B cell (primary cell): ENCODE results near the gene FNDC3A. TPM values are rescaled to one million over a fixed set of nuclear protein-coding genes. Genes with fewer than 3 reads are reported as not detected.

Experiments
- ATAC-seq: fragments of 200-7000 bp; cut with Tn5 transposase; one replicate; pipeline ENCODE4 v1.10.0; 2021; ENCODE audit warnings: low read depth, mild to moderate bottlenecking, moderate number of reproducible peaks, moderate library complexity
- CTCF ChIA-PET: fragments of 350-600 bp; sonication (Branson Sonifier 250); formaldehyde crosslinking; loops from one replicate; lab custom pipeline; 2021; ENCODE audit warnings: antibody characterized with exemption, inconsistent platforms; lab: Charles Lee
- POLR2A ChIA-PET: fragments of 350-600 bp; sonication (Branson Sonifier 250); formaldehyde crosslinking; loops from one replicate; lab custom pipeline; 2021; ENCODE audit warnings: antibody characterized with exemption; lab: Charles Lee
- DNase-seq: peaks from one replicate; pipeline ENCODE4 v3.0.0; 2013
- H2AFZ ChIP-seq: 2 replicates; pipeline ENCODE4 v1.6.1; 2012; ENCODE audit warnings: mild to moderate bottlenecking, low read depth, low read length; ENCODE audit not compliant: insufficient read depth, poor library complexity, severe bottlenecking
- H3K27ac ChIP-seq, 2 donors: 1 replicate in 1 of 2; 2 replicates in 1 of 2; pipeline ENCODE4 v1.5.1; 2012 to 2013; ENCODE audit warnings: low read length in 2 of 2, mild to moderate bottlenecking in 2 of 2, moderate library complexity in 1 of 2
- H3K27me3 ChIP-seq, 4 experiments: fragments of 200-600 bp in 1 of 4; sonication (generic) in 1 of 4; replicated peaks in 1 of 4; 1 replicate in 2 of 4; 2 replicates in 2 of 4; pipeline versions ENCODE4 v1.6.1 to v1.7.0; 2013 to 2016; ENCODE audit warnings: low read length in 3 of 4, mild to moderate bottlenecking in 2 of 4, mixed read lengths in 1 of 4, moderate library complexity in 1 of 4; ENCODE audit not compliant: insufficient read depth in 4 of 4, control insufficient read depth in 3 of 4; ENCODE audit errors: control extremely low read depth in 1 of 4
- H3K36me3 ChIP-seq, 2 experiments: replicated peaks in 1 of 2; 1 replicate in 1 of 2; 2 replicates in 1 of 2; pipeline versions ENCODE4 v1.6.1 to v1.7.1; 2013; ENCODE audit warnings: low read length in 1 of 2; ENCODE audit not compliant: insufficient read depth in 2 of 2, control insufficient read depth in 1 of 2; ENCODE audit errors: control extremely low read depth in 1 of 2, extremely low read depth in 1 of 2
- H3K4me1 ChIP-seq, 2 donors: fragments of 200-600 bp in 1 of 2; sonication (generic) in 1 of 2; 1 replicate in 1 of 2; 2 replicates in 1 of 2; pipeline versions ENCODE4 v1.5.1 to v1.6.1; 2013 to 2017; ENCODE audit warnings: low read length in 2 of 2; ENCODE audit not compliant: control insufficient read depth in 2 of 2, insufficient read depth in 2 of 2
- H3K4me2 ChIP-seq: replicated peaks from 2 replicates; pipeline ENCODE3; 2012; ENCODE audit warnings: mild to moderate bottlenecking, low read depth, low read length; ENCODE audit not compliant: poor library complexity, severe bottlenecking
- H3K4me3 ChIP-seq, 5 experiments: fragments of 200-600 bp in 1 of 5; sonication (generic) in 1 of 5; 1 replicate in 3 of 5; 2 replicates in 2 of 5; pipeline versions ENCODE4 v1.5.1 to v1.7.0; 2011 to 2016; ENCODE audit warnings: low read length in 4 of 5, mild to moderate bottlenecking in 4 of 5, low read depth in 2 of 5, control low read depth in 1 of 5, moderate library complexity in 1 of 5; ENCODE audit not compliant: insufficient read depth in 1 of 5; ENCODE audit errors: control extremely low read depth in 1 of 5, extremely low read depth in 1 of 5
- H3K79me2 ChIP-seq: fragments of 200-600 bp; sonication (generic); one replicate; pipeline ENCODE4 v1.6.0; 2016; ENCODE audit warnings: low read length; ENCODE audit not compliant: control insufficient read depth, insufficient read depth
- H3K9ac ChIP-seq: fragments of 200-600 bp; sonication (generic); 2 replicates; pipeline ENCODE4 v1.6.1; 2017; ENCODE audit warnings: mild to moderate bottlenecking, low read length, moderate library complexity
- H3K9me3 ChIP-seq, 3 donors: one replicate each; pipeline versions ENCODE4 v1.6.1 to v1.7.1; 2013; ENCODE audit warnings: low read length in 2 of 3; ENCODE audit not compliant: control insufficient read depth in 2 of 3, insufficient read depth in 1 of 3; ENCODE audit errors: control extremely low read depth in 1 of 3
- H4K20me1 ChIP-seq: 2 replicates; pipeline ENCODE4 v1.6.0; 2012; ENCODE audit warnings: mild to moderate bottlenecking, low read length; ENCODE audit not compliant: insufficient read depth, control insufficient read depth, poor library complexity, severe bottlenecking
- H3K27ac Mint-ChIP-seq: one replicate; pipeline ENCODE4 v1.8.0; 2021; ENCODE audit warnings: mixed read lengths
- H3K27me3 Mint-ChIP-seq: one replicate; pipeline ENCODE4 v1.8.0; 2021; ENCODE audit warnings: mixed read lengths
- H3K4me1 Mint-ChIP-seq: one replicate; pipeline ENCODE4 v1.8.0; 2021; ENCODE audit warnings: mixed read lengths
- H3K4me3 Mint-ChIP-seq: one replicate; pipeline ENCODE4 v1.8.0; 2021; ENCODE audit warnings: mixed read lengths
- H3K9me3 Mint-ChIP-seq: one replicate; pipeline ENCODE4 v1.8.0; 2022; ENCODE audit warnings: mixed read lengths; ENCODE audit not compliant: insufficient read depth
- EZH2 ChIP-seq: IDR thresholded peaks from 2 replicates; pipeline ENCODE4 v1.6.1; 2012; ENCODE audit warnings: borderline replicate concordance, low read depth, mild to moderate bottlenecking, moderate library complexity, low read length; ENCODE audit not compliant: insufficient read depth, poor library complexity, severe bottlenecking
- WGBS: methylation state at CpG from one replicate; pipeline ENCODE4 v1.1.5; 2013; ENCODE audit warnings: missing lambda C conversion rate; ENCODE audit not compliant: insufficient coverage; 5-methylcytosine and 5-hydroxymethylcytosine counted together
- intact Hi-C: fragments of 100-400 bp; cut with micrococcal nuclease; formaldehyde crosslinking; loops from one replicate; pipeline ENCODE4 v1.10.0; 2022
- polyA plus RNA-seq: library from polyadenylated mRNA; depleted of rRNA; stranded (reverse); fragments of >200 nt; gene quantifications from 2 replicates; pipeline ENCODE4 v1.2.3, GENCODE V29; 2012
- total RNA-seq, 2 donors: library from RNA; stranded (reverse); fragments of 120-200 nt in 1 of 2; gene quantifications; 1 replicate in 1 of 2; 2 replicates in 1 of 2; pipeline versions ENCODE4 v1.2.3 to v1.2.4, GENCODE V29; 2013 to 2022
- TF ChIP-seq, protein P1 (sequence below): fragments of 200-600 bp; IDR thresholded peaks from one replicate; pipeline ENCODE4 v1.8.0; 2022; ENCODE audit warnings: antibody characterized with exemption, mild to moderate bottlenecking

Gene FNDC3A
- total and polyA plus RNA-seq, 2 donors (not counting 1 experiment from before 2014, with no cell fraction given): 13.5 to 37.1 TPM

DNA sequence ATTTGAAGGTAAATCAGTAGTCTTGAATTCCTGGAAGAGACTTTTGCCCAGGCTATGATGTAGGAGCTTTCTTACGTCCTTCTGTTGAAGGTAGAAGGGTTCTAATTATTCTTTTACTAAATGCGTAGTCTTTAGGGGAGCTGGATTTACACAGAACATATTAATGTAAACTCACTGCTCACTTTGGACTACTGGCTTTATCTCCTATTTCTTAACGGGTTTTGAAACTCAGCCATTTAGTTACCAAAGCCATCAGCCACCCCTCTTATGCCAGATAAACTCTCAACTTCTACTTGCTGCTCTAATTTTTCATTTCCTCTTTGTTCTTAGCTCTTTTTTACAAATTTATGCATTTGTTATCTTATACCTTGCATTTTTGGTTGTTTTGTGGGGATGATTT, 81.5 kb downstream of the FNDC3A start:
- Histone ChIP-seq H3K27ac (no peak overlapping the region), H3K27me3 (no peaks in the 10 kb centered on the region), H3K4me3 (no peak overlapping the region), H3K4me2 (no peak overlapping the region), H3K9me3 (no peaks in the 10 kb centered on the region), H3K36me3 (no peaks in the 10 kb centered on the region), H3K4me1 (no peaks in the 10 kb centered on the region), H2AFZ (no peak overlapping the region), H3K9ac (no peak overlapping the region), H4K20me1 (peaks cover 6% of the 10 kb centered on the region), H3K79me2 (peaks cover 14% of the 10 kb centered on the region)
- no peak for ATAC-seq
- intact Hi-C loops: no loop called here
- Mint-ChIP-seq H3K27me3 (no peaks in the 10 kb centered on the region), H3K27ac (no peak overlapping the region), H3K4me3 (no peak overlapping the region), H3K9me3 (no peaks in the 10 kb centered on the region), H3K4me1 (peaks cover 11% of the 10 kb centered on the region)
- ChIA-PET CTCF (no interaction called here), POLR2A (no interaction called here)
- TF ChIP-seq, protein P1, sequence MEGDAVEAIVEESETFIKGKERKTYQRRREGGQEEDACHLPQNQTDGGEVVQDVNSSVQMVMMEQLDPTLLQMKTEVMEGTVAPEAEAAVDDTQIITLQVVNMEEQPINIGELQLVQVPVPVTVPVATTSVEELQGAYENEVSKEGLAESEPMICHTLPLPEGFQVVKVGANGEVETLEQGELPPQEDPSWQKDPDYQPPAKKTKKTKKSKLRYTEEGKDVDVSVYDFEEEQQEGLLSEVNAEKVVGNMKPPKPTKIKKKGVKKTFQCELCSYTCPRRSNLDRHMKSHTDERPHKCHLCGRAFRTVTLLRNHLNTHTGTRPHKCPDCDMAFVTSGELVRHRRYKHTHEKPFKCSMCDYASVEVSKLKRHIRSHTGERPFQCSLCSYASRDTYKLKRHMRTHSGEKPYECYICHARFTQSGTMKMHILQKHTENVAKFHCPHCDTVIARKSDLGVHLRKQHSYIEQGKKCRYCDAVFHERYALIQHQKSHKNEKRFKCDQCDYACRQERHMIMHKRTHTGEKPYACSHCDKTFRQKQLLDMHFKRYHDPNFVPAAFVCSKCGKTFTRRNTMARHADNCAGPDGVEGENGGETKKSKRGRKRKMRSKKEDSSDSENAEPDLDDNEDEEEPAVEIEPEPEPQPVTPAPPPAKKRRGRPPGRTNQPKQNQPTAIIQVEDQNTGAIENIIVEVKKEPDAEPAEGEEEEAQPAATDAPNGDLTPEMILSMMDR: no peak
- no peak for TF ChIP-seq EZH2
- DNase-seq: no peak
- no CpG with 5 or more reads among the region's 3 CpGs for WGBS

DNA sequence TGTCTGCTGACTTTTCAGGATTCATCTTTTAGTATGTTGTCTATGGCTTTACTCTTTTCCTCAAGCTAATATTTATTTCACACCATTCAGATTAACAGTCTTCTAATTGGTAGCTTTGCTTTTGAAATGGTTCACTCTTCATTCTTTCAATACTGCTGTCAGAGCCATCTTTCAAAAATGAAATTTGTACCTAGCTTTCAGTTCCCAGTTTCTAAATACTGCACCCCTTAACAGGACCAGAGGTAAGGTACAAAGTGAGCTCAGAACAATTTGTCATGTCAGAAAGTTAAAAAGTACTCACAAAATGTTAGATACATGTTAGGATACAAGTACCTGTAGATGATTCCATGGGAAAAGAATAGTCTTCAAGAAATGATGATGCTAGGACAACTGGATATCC, 83.0 kb downstream of the FNDC3A start:
- Histone ChIP-seq H3K27me3 (no peaks in the 10 kb centered on the region), H3K9ac (no peak overlapping the region), H3K79me2 (peaks cover 3% of the 10 kb centered on the region), H3K36me3 (no peaks in the 10 kb centered on the region), H3K4me2 (no peak overlapping the region), H3K9me3 (no peaks in the 10 kb centered on the region), H3K4me3 (no peak overlapping the region), H4K20me1 (no peaks in the 10 kb centered on the region), H2AFZ (no peak overlapping the region), H3K27ac (no peak overlapping the region), H3K4me1 (no peaks in the 10 kb centered on the region)
- no peaks in the 10 kb centered on the region for H3K9me3 Mint-ChIP-seq
- ATAC-seq (no peak), DNase-seq (no peak)
- peaks cover 16% of the 10 kb centered on the region for H3K4me1 Mint-ChIP-seq
- intact Hi-C loops: no loop called here
- no peak for TF ChIP-seq EZH2
- TF ChIP-seq, protein P1: no peak
- CTCF ChIA-PET: no interaction called here
- no peak overlapping the region for H3K27ac Mint-ChIP-seq
- H3K4me3 Mint-ChIP-seq: no peak overlapping the region
- H3K27me3 Mint-ChIP-seq: no peaks in the 10 kb centered on the region
- POLR2A ChIA-PET: no interaction called here
